ENCODE measurements around the gene TPCN1.

Gene TPCN1

GRCh38 chr12:113292091-113292490 is 70.8 kb downstream of the TPCN1 start:
- WGBS, result 92% methylated on average over 6 of the region's 6 CpGs

DNA sequence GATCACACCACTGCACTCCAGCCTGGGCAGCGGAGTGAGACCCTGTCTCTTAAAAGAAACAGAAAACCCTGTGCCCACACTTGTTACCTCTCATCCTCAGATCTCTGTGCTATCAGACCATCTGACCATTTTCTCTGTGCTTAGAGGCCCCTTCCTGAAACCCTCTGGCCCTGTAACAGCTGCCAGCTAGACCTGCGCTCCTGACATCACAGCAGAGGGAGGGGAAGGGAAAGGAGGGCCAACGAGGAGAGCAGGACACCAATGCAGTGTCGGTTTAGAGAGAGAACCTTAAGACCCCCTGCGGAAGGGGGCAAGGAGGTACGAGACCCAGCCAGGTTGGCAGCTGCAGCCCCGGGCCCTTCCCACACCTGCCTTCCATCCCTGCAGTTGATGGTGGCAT is 71.3 kb downstream of the TPCN1 start:
- H3K27ac ChIP-seq (ENCODE audit: low read depth, low read length), result no peak overlapping the region
- H3K27me3 ChIP-seq (ENCODE audit: insufficient read depth, low read length), result no peaks in the 10 kb centered on the region
- WGBS, result 94% methylated on average over 7 of the region's 7 CpGs
- no peaks in the 10 kb centered on the region for H3K9me3 ChIP-seq (ENCODE audit: insufficient read depth, low read depth, low read length)
- no peaks in the 10 kb centered on the region for H3K4me1 ChIP-seq (ENCODE audit: insufficient read depth, low read length)
- H3K4me3 ChIP-seq (ENCODE audit: low read length), result no peak overlapping the region
- peaks cover 19% of the 10 kb centered on the region for H3K36me3 ChIP-seq (ENCODE audit: insufficient read depth, low read length)
- no peak overlapping the region for H3K9ac ChIP-seq (ENCODE audit: low read depth, low read length)

More at GRCh38 chr12:113292091-113292490, 70.8 kb downstream of the TPCN1 start:
- no peak overlapping the region for H3K9ac ChIP-seq (ENCODE audit: low read depth, low read length)
- no peak overlapping the region for H3K4me3 ChIP-seq (ENCODE audit: low read length)
- H3K9me3 ChIP-seq (ENCODE audit: insufficient read depth, low read depth, low read length), result no peaks in the 10 kb centered on the region
- H3K27ac ChIP-seq (ENCODE audit: low read depth, low read length), result no peak overlapping the region
- no peaks in the 10 kb centered on the region for H3K4me1 ChIP-seq (ENCODE audit: insufficient read depth, low read length)
- H3K27me3 ChIP-seq (ENCODE audit: insufficient read depth, low read length), result no peaks in the 10 kb centered on the region
- peaks cover 19% of the 10 kb centered on the region for H3K36me3 ChIP-seq (ENCODE audit: insufficient read depth, low read length)

DNA sequence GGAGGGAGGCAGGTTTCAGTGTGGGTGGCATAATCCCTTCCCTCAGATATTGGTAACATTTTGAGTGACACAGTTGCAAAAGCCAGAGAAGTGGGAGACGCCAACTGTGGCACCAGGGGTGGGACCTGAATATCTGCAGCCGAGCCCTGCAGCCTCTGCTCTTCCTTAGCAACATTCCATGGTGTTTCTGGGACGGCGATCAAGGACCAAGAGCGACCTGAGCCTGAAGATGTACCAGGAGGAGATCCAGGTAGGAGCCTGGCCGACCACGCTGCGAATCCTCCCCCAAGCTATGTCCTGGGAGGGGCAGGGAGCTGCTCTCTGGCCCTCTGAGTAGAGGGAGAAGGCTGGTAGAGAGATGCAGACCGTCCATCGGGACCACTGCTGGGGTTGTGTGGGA is 71.8 kb downstream of the TPCN1 start:
- Histone ChIP-seq H3K27ac (ENCODE audit: low read depth, low read length) (no peak overlapping the region), H3K36me3 (ENCODE audit: insufficient read depth, low read length) (peaks cover 19% of the 10 kb centered on the region), H3K9ac (ENCODE audit: low read depth, low read length) (no peak overlapping the region), H3K4me3 (ENCODE audit: low read length) (no peak overlapping the region), H3K4me1 (ENCODE audit: insufficient read depth, low read length) (no peaks in the 10 kb centered on the region), H3K27me3 (ENCODE audit: insufficient read depth, low read length) (no peaks in the 10 kb centered on the region), H3K9me3 (ENCODE audit: insufficient read depth, low read depth, low read length) (no peaks in the 10 kb centered on the region)
- 94% methylated on average over 10 of the region's 10 CpGs for WGBS

GRCh38 chr12:113295886-113296556 is 74.8 kb downstream of the TPCN1 start:
- no peak overlapping the region for H3K4me3 ChIP-seq (ENCODE audit: low read length)
- no peaks in the 10 kb centered on the region for H3K9me3 ChIP-seq (ENCODE audit: insufficient read depth, low read depth, low read length)
- peaks cover 18% of the 10 kb centered on the region for H3K36me3 ChIP-seq (ENCODE audit: insufficient read depth, low read length)
- no peaks in the 10 kb centered on the region for H3K27me3 ChIP-seq (ENCODE audit: insufficient read depth, low read length)
- no peak overlapping the region for H3K9ac ChIP-seq (ENCODE audit: low read depth, low read length)
- 93% methylated on average over 24 of the region's 24 CpGs for WGBS
- H3K4me1 ChIP-seq (ENCODE audit: insufficient read depth, low read length), result peaks cover 8% of the 10 kb centered on the region
- no peak overlapping the region for H3K27ac ChIP-seq (ENCODE audit: low read depth, low read length)

GRCh38 chr12:113296557-113297213 is 75.4 kb downstream of the TPCN1 start:
- Histone ChIP-seq H3K9me3 (ENCODE audit: insufficient read depth, low read depth, low read length) (no peaks in the 10 kb centered on the region), H3K36me3 (ENCODE audit: insufficient read depth, low read length) (peaks cover 15% of the 10 kb centered on the region), H3K9ac (ENCODE audit: low read depth, low read length) (no peak overlapping the region), H3K27me3 (ENCODE audit: insufficient read depth, low read length) (no peaks in the 10 kb centered on the region), H3K4me1 (ENCODE audit: insufficient read depth, low read length) (peaks cover 8% of the 10 kb centered on the region), H3K27ac (ENCODE audit: low read depth, low read length) (no peak overlapping the region), H3K4me3 (ENCODE audit: low read length) (no peak overlapping the region)
- WGBS, result 96% methylated on average over 23 of the region's 23 CpGs

DNA sequence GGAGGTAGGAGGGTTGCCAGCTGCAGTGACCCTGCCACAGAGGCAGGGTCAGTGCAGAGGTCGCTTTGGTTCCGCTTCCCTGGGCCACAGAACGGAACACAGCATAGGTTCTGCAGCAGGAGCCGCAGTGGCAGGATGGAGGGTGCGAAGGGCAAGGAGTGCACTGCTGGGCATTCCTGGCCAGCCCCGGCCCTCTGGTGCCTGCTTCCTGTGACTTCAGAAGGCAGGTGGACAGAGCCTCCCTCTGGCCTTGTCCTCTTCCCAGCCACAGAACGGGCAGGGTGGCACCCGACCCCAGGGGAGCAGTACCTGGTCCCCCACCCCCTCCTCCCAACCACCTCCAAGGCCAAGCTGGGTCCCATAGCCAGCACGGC is 75.9 kb downstream of the TPCN1 start:
- peaks cover 15% of the 10 kb centered on the region for H3K36me3 ChIP-seq (ENCODE audit: insufficient read depth, low read length)
- H3K9ac ChIP-seq (ENCODE audit: low read depth, low read length), result no peak overlapping the region
- H3K9me3 ChIP-seq (ENCODE audit: insufficient read depth, low read depth, low read length), result no peaks in the 10 kb centered on the region
- peaks cover 12% of the 10 kb centered on the region for H3K4me1 ChIP-seq (ENCODE audit: insufficient read depth, low read length)
- no peaks in the 10 kb centered on the region for H3K27me3 ChIP-seq (ENCODE audit: insufficient read depth, low read length)
- H3K27ac ChIP-seq (ENCODE audit: low read depth, low read length), result no peak overlapping the region
- no peak overlapping the region for H3K4me3 ChIP-seq (ENCODE audit: low read length)
- WGBS, result 91% methylated on average over 9 of the region's 9 CpGs

DNA sequence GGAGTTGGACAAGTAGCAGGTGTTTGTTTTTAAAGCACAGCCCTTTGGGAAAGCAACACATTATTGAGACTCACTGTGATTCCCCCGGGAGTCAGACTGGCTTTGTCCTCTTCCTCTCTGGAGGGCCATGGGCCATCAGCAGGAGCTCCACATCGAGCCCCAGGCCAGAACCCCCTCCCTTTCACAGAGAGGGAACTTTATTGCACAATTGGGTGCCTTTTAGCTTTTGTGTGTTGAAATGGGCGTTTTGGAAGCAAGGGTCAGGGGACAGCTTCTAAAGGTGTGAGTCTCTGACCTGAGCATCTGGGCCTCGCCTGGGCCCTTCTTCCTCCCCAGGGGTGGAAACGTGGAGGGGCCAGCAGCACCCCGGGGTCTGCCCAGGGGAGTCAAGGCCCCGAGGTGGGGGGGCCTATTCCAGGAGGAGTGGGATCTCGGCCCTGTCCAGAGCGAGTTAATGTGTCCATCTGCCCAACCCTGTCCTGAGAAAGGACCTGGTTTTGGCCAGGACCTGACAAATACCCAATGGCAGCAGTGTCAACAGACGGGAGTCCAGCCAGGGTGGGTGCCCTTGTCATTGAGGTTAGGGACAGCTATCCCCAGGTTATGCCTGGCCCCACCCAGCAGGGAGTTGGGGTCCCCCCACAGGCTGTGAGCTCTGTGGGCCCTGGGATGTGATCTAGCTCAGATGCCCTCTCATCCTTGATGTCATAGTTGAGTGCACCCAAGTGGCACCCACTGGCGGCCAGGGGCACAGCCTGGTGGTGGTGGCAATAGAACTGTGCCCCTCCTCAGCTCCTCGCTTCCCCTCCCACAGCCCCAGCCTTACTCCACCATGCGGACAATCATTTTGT is 76.6 kb downstream of the TPCN1 start:
- 90% methylated on average over 13 of the region's 13 CpGs for WGBS
- Histone ChIP-seq H3K27me3 (ENCODE audit: insufficient read depth, low read length) (no peaks in the 10 kb centered on the region), H3K4me1 (ENCODE audit: insufficient read depth, low read length) (peaks cover 12% of the 10 kb centered on the region), H3K9ac (ENCODE audit: low read depth, low read length) (no peak overlapping the region), H3K27ac (ENCODE audit: low read depth, low read length) (no peak overlapping the region), H3K9me3 (ENCODE audit: insufficient read depth, low read depth, low read length) (no peaks in the 10 kb centered on the region), H3K36me3 (ENCODE audit: insufficient read depth, low read length) (peaks cover 11% of the 10 kb centered on the region), H3K4me3 (ENCODE audit: low read length) (no peak overlapping the region)

- WGBS, result 96% methylated on average over 5 of the region's 5 CpGs
- H3K27ac ChIP-seq (ENCODE audit: low read depth, low read length), result no peak overlapping the region
These were observed 77.2 kb downstream of the TPCN1 start for GRCh38 chr12:113298472-113298817.

DNA sequence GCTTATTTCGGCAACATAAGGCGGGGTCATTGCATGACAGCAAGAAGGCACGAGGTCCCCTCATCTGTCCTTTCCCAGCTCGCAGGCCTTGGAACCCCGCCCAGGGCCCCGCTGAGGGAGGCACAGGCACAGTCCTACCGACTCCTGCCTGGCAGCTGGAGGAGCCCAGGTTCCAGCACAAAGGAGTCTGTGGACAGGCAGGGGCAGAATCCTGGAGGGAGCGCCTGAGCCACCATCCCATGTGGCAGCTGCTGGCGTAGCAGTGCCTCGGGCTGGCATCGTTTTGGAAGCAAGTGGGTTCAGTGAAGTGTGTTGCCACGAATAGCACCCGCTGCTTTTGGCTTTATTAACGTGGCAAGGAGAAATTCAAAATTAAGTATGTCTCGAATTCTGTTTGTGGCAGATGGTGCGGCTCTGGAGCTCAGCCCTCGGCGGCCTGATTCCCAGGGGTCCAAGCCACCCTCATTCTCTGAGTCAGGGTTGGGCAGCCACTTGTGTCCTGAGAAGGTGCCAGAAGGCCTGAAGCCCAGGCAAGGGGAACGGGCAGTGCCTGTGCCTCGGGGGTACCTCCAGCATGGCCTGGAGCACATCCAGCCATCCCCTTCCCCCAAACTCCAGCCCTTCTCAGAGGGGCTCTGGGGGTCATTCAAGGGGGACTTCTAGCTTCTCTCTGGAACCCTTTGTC is 77.7 kb downstream of the TPCN1 start:
- H3K36me3 ChIP-seq (ENCODE audit: insufficient read depth, low read length), result peaks cover 4% of the 10 kb centered on the region; the same call in 1 of the 2 replicates
- no peaks in the 10 kb centered on the region for H3K9me3 ChIP-seq (ENCODE audit: insufficient read depth, low read depth, low read length)
- peak overlapping the region; percentile 38 for H3K27ac ChIP-seq (ENCODE audit: low read depth, low read length)
- WGBS, result 92% methylated on average over 20 of the region's 20 CpGs
- H3K4me3 ChIP-seq (ENCODE audit: low read length), result no peak overlapping the region
- H3K9ac ChIP-seq (ENCODE audit: low read depth, low read length), result 0 out of 2 replicates have a peak overlapping the region, but pooled peaks have one; percentile 29
- no peaks in the 10 kb centered on the region for H3K27me3 ChIP-seq (ENCODE audit: insufficient read depth, low read length)
- peaks cover 17% of the 10 kb centered on the region for H3K4me1 ChIP-seq (ENCODE audit: insufficient read depth, low read length)

More at GRCh38 chr12:113298472-113298817, 77.2 kb downstream of the TPCN1 start:
- peaks cover 15% of the 10 kb centered on the region for H3K4me1 ChIP-seq (ENCODE audit: insufficient read depth, low read length)
- no peak overlapping the region for H3K4me3 ChIP-seq (ENCODE audit: low read length)
- no peaks in the 10 kb centered on the region for H3K9me3 ChIP-seq (ENCODE audit: insufficient read depth, low read depth, low read length)
- peaks cover 5% of the 10 kb centered on the region for H3K36me3 ChIP-seq (ENCODE audit: insufficient read depth, low read length)
- no peak overlapping the region for H3K9ac ChIP-seq (ENCODE audit: low read depth, low read length)
- no peaks in the 10 kb centered on the region for H3K27me3 ChIP-seq (ENCODE audit: insufficient read depth, low read length)

GRCh38 chr12:113299619-113300237 is 78.5 kb downstream of the TPCN1 start:
- Histone ChIP-seq H3K27me3 (ENCODE audit: insufficient read depth, low read length) (no peaks in the 10 kb centered on the region), H3K9me3 (ENCODE audit: insufficient read depth, low read depth, low read length) (no peaks in the 10 kb centered on the region), H3K4me3 (ENCODE audit: low read length) (no peak overlapping the region), H3K27ac (ENCODE audit: low read depth, low read length) (peak overlapping the region; percentile 38), H3K9ac (ENCODE audit: low read depth, low read length) (peak overlapping the region; percentile 29; the same call in 1 of the 2 replicates), H3K36me3 (ENCODE audit: insufficient read depth, low read length) (0 out of 2 replicates have a peak, but pooled peaks cover 2% of the 10 kb centered on the region), H3K4me1 (ENCODE audit: insufficient read depth, low read length) (peaks cover 17% of the 10 kb centered on the region)
- 47% methylated on average over 14 of the region's 14 CpGs for WGBS

Data from HUES64 (cell line).